HG03060 (cell line): Measurements from ENCODE around the gene NUP153.

Source experiments
- ATAC-seq: cut with Tn5 transposase; IDR thresholded peaks from one replicate; pipeline ENCODE4 v1.9.1; 2021; ENCODE audit warnings: low read depth, moderate number of reproducible peaks; ENCODE audit not compliant: unreplicated experiment

NUP153 gene

DNA sequence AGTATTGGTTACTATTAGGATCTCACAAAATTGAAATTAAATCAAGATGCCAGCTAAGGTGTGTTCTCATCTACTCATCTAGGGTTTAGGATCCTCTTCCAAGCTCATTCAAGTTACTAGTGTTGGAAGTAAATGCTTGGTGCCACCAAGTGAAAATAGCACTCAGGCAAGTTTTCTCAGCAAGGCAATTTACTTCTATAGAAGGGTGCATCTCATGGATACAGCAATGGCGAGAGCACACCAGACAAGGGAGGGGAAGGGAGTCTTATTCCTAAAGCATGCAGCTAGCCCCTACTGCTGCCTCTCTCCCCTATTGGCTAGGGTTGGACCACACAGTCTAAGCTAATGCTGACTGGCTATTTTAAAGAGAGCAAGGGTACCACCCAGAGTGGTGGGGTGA lies 129.7 kb downstream of the NUP153 start:
- ATAC-seq = no peak

DNA sequence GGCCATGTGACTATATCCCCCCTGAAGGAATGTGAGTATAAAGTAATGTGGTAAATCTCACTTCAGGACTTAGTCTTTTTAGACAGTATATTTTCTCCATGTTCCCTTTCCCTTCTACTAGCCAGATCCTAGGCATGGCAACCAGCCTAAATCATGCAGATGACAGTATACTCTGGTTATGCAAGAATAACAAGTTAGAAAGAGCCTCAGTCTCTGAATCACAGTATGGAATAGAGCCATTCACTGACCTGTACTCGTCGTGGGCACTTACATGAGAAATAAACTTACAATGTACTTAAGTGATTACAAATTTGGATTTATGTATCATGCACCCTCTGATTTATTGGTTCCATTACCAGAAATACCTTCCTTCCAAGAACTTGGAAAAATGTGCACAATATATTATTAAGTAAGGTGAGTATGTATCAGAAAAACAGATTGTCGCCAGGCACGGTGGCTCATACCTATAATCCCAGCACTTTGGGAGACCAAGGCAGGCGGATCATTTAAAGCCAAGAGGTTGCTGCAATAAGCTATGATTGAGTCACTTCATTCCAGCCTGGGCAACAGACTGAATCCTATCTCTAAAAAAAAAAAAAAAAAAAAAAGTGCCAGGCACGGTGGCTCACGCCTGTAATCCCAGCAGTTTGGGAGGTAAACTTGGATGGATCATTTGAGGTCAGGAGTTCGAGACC lies 131.7 kb downstream of the NUP153 start:
- ATAC-seq = no peak

DNA sequence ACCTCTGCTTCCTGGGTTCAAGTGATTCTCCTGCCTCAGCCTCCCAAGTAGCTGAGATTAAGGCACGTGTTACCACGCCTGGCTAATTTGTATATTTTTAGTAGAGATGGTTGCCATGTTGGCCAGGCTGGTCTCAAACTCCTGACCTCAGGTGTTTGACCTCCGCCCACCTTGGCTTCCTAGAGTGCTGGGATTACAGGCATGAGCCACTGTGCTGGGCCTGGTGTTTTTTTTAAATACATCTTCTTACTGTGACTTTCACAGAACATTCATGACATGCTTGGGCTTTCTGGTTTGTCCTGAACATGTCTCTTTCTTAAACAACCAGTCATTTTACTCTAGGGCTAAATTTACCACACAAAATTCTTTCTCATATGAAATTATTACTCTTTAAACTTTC lies 141.3 kb downstream of the NUP153 start:
- ATAC-seq = no peak
